ENCODE measurements around the gene USP19.
A peak's percentile ranks its signal among the peaks of the same experiment; 100 is the strongest.

The USP19 gene, protein sequence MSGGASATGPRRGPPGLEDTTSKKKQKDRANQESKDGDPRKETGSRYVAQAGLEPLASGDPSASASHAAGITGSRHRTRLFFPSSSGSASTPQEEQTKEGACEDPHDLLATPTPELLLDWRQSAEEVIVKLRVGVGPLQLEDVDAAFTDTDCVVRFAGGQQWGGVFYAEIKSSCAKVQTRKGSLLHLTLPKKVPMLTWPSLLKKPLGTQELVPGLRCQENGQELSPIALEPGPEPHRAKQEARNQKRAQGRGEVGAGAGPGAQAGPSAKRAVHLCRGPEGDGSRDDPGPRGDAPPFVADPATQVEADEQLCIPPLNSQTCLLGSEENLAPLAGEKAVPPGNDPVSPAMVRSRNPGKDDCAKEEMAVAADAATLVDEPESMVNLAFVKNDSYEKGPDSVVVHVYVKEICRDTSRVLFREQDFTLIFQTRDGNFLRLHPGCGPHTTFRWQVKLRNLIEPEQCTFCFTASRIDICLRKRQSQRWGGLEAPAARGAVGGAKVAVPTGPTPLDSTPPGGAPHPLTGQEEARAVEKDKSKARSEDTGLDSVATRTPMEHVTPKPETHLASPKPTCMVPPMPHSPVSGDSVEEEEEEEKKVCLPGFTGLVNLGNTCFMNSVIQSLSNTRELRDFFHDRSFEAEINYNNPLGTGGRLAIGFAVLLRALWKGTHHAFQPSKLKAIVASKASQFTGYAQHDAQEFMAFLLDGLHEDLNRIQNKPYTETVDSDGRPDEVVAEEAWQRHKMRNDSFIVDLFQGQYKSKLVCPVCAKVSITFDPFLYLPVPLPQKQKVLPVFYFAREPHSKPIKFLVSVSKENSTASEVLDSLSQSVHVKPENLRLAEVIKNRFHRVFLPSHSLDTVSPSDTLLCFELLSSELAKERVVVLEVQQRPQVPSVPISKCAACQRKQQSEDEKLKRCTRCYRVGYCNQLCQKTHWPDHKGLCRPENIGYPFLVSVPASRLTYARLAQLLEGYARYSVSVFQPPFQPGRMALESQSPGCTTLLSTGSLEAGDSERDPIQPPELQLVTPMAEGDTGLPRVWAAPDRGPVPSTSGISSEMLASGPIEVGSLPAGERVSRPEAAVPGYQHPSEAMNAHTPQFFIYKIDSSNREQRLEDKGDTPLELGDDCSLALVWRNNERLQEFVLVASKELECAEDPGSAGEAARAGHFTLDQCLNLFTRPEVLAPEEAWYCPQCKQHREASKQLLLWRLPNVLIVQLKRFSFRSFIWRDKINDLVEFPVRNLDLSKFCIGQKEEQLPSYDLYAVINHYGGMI (N-terminal part only)

DNA sequence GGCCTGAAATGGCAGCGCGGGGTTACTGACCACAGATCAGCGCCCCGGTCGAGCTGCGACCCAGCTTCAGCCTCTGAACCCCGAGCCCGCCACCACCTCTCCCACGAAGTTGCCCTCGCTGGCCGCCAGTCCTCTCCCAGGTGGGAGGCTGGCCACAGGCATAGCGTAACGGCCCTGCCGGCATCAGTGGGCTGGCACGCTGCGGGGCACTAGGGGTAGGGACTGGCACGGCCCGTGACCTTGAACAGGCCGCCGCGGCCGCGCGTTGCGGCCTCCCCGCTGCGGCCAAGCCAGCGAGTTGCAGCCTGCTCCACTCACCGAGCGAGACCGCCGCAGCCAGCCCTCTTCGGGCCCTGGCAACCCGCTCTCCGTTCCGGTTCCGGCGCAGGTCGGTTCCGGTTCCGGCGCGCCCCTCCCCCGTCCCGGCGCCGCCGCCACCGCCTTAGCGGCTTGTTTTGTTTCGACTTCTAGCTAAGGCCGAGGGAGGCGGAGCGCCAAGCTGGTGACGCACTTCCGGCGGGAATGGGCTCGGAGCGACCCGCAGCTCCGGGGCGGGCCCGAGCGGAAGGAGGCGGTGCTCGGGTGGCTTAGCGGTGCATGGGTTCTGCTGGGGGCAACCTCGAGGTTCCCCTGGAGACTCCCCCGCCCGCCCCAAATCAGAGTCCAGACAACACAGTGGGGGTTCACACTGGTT lies at the start of gene USP19:
Gene USP19 (minus strand): TSS at position 386 of the 694 bp plus-strand sequence. CDS start 1,678 bp downstream, outside the sequence.
- FAIRE-seq: peak; percentile 32

GRCh38 chr3:49166752-49167556 lies 46.3 kb upstream of the USP19 start:
- no peak for FAIRE-seq

GRCh38 chr3:49165771-49166751 lies 45.4 kb upstream of the USP19 start, which contains the start of gene CCDC71:
TSS of gene CCDC71 (minus strand) at chr3:49166331. CDS start at chr3:49164208, 2,123 bp downstream.
- no peak for FAIRE-seq

DNA sequence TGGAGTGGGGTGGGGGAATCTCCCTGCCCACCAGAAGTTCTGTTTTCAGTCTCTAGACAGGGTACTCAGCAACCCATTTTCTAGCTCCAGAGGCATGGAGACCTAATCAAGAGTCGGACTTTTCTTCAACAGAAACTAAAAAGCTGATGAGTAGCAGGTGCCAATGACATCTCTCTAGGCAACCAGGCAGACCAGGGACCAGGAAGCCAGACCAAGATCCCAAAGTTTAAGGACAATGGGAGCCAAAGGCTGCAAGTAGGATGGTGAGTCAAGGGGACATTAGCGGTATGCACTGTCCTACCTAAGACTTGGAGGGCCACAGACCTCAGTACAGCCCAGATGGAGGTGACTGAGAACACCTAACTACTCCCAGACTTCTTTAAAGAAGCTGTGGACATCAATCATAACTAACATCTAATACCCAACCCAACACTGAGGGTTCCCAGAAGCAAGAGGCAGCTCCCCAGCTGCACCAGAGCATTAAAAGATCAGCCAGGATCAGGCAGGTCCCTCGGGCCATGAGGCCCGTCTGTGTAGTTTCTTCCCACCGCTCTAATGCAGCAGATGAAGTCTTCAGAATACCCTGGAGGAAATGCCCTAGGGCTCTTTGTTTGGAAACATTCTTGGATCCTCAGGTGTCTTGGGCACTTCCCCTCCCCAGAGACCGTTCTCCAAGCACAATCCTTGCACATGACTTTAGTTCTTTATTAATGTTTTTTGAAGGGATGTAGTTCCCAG lies 44.5 kb upstream of the USP19 start:
- no peak for FAIRE-seq

DNA sequence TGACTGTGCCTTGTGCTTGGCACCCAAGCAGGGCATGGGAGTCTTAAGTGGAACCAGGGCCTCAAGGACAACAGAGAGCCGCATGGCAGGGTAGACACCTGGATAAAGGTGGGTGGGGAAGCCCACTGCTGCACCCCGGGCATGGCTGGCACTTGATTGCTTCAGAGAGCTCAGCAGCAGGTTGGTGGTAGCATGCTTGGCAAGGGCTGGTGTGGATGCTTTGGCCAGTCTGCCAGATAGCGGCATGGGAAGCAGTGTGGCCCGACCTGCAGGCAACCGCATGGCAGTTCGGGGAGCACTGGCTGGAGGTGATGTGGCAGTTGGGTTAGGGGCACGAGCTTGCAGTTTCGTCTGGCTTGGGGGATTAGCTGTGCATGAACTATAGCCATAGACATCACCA lies 43.0 kb upstream of the USP19 start:
- FAIRE-seq: no peak

DNA sequence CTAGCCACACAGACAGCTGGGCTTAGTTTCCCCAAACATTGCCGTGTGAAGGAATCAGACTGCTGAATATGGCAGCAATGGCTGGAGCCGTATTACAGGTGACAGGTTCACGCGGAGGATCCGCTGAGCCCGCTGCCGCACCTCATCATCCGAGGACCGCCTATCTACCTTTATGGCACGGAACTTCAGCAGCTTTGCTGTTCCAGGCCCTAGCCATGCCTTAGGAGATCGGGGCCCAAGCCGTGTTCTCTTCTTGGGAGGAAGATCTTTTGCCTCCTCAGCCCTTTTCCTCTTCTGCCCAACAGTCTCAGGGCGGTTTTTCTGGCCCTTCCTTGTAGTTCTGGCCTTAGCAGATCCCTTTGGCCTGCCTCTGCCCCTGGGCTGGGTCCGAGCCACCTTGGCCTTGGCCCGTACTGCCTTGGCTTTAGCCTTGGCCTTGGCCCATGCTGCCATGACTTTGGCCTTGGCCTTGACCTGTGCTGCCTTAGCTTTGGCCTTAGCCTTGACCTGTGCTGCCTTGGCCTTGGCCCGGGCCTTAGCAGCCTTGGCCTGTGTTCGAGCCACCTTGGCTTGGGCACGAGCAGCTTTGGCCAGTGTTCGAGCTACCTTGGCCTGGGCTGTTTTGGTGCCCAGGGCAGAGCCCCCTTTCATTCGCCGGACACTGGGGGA lies 42.3 kb upstream of the USP19 start:
- FAIRE-seq: no peak

- no peak for FAIRE-seq
These were observed 41.3 kb upstream of the USP19 start for GRCh38 chr3:49161808-49162530.

GRCh38 chr3:49161197-49161596 lies 40.6 kb upstream of the USP19 start:
- no peak for FAIRE-seq

GRCh38 chr3:49158792-49159191 lies 38.2 kb upstream of the USP19 start:
- no peak for FAIRE-seq

DNA sequence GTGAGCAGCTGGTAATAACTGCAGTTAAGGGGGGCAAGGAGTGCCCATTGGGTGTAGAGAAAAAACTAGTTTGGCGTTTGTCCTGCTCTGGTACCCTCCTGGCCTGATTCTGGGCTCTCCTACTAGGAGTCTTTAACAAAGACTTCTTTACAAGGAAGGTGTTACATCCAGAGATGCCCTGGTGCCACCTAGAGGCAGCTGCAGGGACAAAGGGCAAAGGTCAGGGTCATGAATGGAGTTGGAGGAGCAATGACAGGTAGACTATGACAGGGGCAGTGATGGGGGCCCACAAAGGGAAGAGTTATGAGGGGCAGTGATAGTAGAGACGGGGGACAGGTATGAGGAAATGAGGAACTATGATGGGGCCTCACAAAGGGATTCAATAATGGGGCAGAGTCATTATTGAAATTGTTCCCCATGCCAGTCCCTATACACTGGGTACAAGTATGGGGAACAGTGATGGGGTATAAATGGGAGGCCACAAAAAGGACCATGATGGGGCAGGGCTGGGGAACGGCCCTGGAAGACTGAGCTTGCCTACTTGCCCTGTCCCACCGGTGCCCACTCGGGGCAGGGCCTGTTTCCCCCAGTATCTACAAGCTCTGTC lies 37.6 kb upstream of the USP19 start:
- no peak for FAIRE-seq

- no peak for FAIRE-seq
These were observed 36.7 kb upstream of the USP19 start for GRCh38 chr3:49157289-49157688.

DNA sequence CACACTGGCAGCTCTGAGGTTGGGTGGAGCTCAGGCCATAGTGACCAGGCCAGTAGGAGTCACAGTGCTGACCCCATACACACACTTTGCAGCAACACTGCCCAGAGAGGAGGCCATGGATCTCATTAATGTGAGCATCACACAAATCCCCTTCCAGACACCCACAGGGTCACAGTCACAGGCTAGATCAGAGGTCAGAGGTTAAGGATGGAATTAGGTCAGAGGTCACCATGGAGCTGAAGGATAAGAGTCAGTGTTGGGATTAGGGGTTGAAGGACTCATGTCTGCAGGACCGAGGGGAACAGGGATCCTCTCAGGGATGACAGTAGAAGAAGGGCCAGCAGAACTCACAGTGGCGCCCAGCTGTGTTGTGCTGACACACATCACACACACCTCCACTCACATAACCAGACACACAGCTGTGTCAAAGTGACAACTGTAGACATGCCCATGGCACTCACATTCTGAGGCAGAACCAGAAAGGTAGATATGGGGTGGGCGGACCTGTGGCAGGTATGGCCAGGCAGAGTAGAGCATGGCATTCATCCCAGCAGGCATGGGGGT lies 32.8 kb upstream of the USP19 start:
- no peak for FAIRE-seq

- FAIRE-seq: no peak
These were observed 31.0 kb upstream of the USP19 start for GRCh38 chr3:49151610-49152009.

GRCh38 chr3:49148159-49148558 lies 27.5 kb upstream of the USP19 start:
- FAIRE-seq: no peak

DNA sequence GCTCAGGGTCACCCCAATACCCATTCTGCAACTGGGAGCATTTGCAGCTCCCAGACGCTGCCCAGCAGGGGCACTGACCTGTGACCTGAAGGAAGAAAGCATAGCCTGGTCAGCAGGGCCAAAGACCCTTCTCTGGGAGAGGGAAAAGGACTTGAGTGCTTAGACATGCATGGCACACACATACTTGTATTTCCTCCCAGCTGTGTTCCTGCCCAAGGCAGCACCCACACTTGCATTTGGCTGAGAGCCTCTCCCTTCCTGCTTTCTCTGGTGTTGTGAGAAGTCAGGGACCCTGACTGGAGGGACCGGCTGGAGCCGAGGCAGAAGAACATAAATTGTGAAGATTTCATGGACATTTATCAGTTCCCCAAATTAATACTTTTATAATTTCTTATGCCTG lies 19.5 kb upstream of the USP19 start:
- no peak for FAIRE-seq

DNA sequence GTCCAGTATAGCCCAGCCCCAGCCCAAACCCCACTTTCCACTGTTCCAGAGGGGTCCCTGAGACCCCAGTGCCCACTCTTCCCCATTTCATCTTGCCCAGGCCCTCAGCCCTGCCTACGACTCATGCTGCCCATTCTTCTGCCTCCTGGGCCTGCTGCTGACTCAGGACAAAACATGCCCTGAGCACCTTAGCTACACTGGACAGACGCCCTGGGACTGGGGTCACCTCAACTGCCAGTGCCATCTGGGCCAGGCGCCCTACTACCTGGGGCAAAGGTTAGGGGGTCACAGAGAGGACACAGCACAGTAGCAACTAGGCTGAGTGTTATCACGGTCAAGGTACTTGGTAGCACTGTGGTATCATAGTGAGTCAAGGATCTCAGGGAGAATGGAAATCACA lies 14.9 kb upstream of the USP19 start:
- FAIRE-seq: no peak

Data from TTC549 (cell line).